Upper lobe of left lung (tissue), 6 donors: ENCODE data around the gene KIAA1217. TPM values are rescaled to one million over a fixed set of nuclear protein-coding genes. Genes with fewer than 3 reads are reported as not detected.

ENCODE experiments used
- ATAC-seq, 2 donors: fragments of 200-7000 bp; cut with Tn5 transposase; one replicate each; pipeline ENCODE4 v1.9.1; 2022; ENCODE audit warnings: mild to moderate bottlenecking in 2 of 2, moderate library complexity in 2 of 2; ENCODE audit not compliant: low FRiP score in 2 of 2
- DNase-seq, 2 donors: peaks; one replicate each; pipeline ENCODE4 v3.0.0-alpha.2; 2019 to 2020
- H3K27ac ChIP-seq, 4 donors: fragments of 200-600 bp; sonication (generic); one replicate each; pipeline ENCODE4 v1.5.1; 2016 to 2019
- H3K27me3 ChIP-seq, 4 donors: fragments of 200-600 bp; sonication (generic); one replicate each; pipeline ENCODE4 v1.5.1; 2017 to 2019
- H3K36me3 ChIP-seq, 4 donors: fragments of 200-600 bp; sonication (generic); one replicate each; pipeline ENCODE4 v1.5.1; 2016 to 2019
- H3K4me1 ChIP-seq, 4 donors: fragments of 200-600 bp; sonication (generic); one replicate each; pipeline ENCODE4 v1.5.1; 2018 to 2019
- H3K4me3 ChIP-seq, 4 donors: fragments of 200-600 bp; sonication (generic); one replicate each; pipeline ENCODE4 v1.5.1; 2017 to 2019; ENCODE audit warnings: mild to moderate bottlenecking in 2 of 4, moderate library complexity in 1 of 4
- H3K9me3 ChIP-seq, 4 donors: fragments of 200-600 bp; sonication (generic); one replicate each; pipeline ENCODE4 v1.5.1; 2018 to 2019
- EP300 ChIP-seq, 4 donors: sonication (generic); formaldehyde crosslinking; IDR thresholded peaks; one replicate each; pipeline ENCODE4 v1.5.1; 2017; ENCODE audit warnings: antibody characterized with exemption in 4 of 4, control low read depth in 2 of 4
- POLR2A ChIP-seq, 4 donors: fragments of 450-650 bp; IDR thresholded peaks; one replicate each; pipeline ENCODE4 v1.5.1; 2016 to 2017; ENCODE audit warnings: antibody characterized with exemption in 4 of 4, mild to moderate bottlenecking in 2 of 4
- POLR2AphosphoS5 ChIP-seq, 2 donors: sonication (generic); formaldehyde crosslinking; IDR thresholded peaks; one replicate each; pipeline ENCODE4 v1.5.1; 2017; ENCODE audit warnings: antibody characterized with exemption in 2 of 2
- WGBS, 2 donors: methylation state at CpG; one replicate each; pipeline ENCODE4 v1.1.5; 2017 to 2018; 5-methylcytosine and 5-hydroxymethylcytosine counted together
- total RNA-seq, 6 donors: library from RNA; depleted of rRNA in 4 of 6; stranded (reverse); fragments of >200 nt in 4 of 6; gene quantifications; one replicate each; pipeline versions ENCODE4 v1.1.0 to v1.2.1, GENCODE V29; 2016 to 2021
- TF ChIP-seq, protein P1 (sequence below), 6 experiments: fragments of 450-650 bp in 4 of 6; fragments of 200-600 bp in 2 of 6; sonication (generic) in 2 of 6; IDR thresholded peaks; one replicate each; pipeline ENCODE4 v1.5.1; 2016 to 2019; ENCODE audit warnings: antibody characterized with exemption in 6 of 6
- donor health status: DM: no; HTN: no; CAD: no; lungs with moderate emphysema.
- donor health status: DM: no; HTN: yes; CAD: no; lungs with severe emphysema.

Gene KIAA1217
- total RNA-seq, 6 donors from 2014 or later, result 18.4 to 109 (median 41.0) TPM

DNA sequence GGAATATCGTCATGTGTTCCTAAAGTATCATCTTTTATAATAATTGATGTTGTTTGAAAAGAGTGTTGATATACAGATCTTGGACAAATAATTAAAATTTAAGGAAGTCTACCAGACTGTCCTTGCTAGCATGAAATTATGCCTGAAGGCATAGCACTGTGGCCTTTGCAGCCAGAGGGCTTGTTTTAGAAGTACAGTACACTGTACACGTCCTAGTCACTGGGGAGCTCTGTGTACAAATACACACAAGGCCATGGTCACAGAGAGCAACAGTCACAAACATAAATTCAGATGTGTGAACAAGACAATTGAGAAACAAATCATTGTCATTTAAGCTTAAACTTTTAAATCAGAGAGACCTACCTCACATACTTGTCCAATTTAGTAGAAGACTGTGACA, 133.0 kb downstream of the KIAA1217 start:
- WGBS, 2 donors, result 76 to 79% methylated on average over 2 of the region's 2 CpGs
- Histone ChIP-seq H3K4me3 (no peak overlapping the region), H3K9me3 (no peaks in the 10 kb centered on the region), H3K27ac (no peak overlapping the region), H3K27me3 (no peaks in the 10 kb centered on the region), H3K36me3 (no peaks in the 10 kb centered on the region), H3K4me1 (peaks cover 5 to 17% (median 7%) of the 10 kb centered on the region in 4 donors)
- no peak for DNase-seq
- no peak for ATAC-seq
- TF ChIP-seq POLR2A (IDR thresholded peaks at IDR 0.05) (no peak), POLR2AphosphoS5 (IDR thresholded peaks at IDR 0.05) (no peak), EP300 (IDR thresholded peaks at IDR 0.05) (no peak)
- TF ChIP-seq, protein P1, sequence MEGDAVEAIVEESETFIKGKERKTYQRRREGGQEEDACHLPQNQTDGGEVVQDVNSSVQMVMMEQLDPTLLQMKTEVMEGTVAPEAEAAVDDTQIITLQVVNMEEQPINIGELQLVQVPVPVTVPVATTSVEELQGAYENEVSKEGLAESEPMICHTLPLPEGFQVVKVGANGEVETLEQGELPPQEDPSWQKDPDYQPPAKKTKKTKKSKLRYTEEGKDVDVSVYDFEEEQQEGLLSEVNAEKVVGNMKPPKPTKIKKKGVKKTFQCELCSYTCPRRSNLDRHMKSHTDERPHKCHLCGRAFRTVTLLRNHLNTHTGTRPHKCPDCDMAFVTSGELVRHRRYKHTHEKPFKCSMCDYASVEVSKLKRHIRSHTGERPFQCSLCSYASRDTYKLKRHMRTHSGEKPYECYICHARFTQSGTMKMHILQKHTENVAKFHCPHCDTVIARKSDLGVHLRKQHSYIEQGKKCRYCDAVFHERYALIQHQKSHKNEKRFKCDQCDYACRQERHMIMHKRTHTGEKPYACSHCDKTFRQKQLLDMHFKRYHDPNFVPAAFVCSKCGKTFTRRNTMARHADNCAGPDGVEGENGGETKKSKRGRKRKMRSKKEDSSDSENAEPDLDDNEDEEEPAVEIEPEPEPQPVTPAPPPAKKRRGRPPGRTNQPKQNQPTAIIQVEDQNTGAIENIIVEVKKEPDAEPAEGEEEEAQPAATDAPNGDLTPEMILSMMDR (IDR thresholded peaks at IDR 0.05), result no peak

DNA sequence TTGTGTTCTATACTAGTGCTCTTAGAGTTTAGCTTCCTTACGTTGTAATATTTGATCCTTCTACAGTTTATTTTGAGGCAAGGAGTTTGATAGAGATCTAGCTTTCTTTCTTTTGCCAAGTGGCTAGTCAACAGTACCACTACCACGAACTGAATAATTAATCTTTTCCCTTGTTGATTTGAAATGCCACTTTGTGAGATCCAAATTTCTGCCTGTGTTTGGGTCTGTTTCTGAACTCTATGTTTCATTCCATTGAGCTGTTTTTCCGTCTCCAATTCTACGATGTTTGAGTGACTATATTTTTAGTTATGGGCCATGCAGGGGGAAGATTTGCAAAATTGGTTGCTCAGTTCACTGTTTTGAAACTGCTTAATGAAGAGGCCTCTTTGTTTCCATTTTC, 134.7 kb downstream of the KIAA1217 start:
- no peak for TF ChIP-seq EP300 (IDR thresholded peaks at IDR 0.05)
- TF ChIP-seq, protein P1 (IDR thresholded peaks at IDR 0.05), result no peak
- TF ChIP-seq POLR2AphosphoS5 (IDR thresholded peaks at IDR 0.05), result no peak
- TF ChIP-seq POLR2A (IDR thresholded peaks at IDR 0.05), result no peak
- peak overlapping the region in 2 of 4 donors; percentile 33 to 67 for H3K27ac ChIP-seq
- no peaks in the 10 kb centered on the region for H3K27me3 ChIP-seq
- H3K9me3 ChIP-seq, result no peaks in the 10 kb centered on the region
- H3K4me1 ChIP-seq, result peaks cover 5 to 22% (median 7%) of the 10 kb centered on the region in 4 donors
- no peak overlapping the region for H3K4me3 ChIP-seq
- ATAC-seq (no peak), DNase-seq (no peak)
- WGBS, 2 donors, result 19% methylated on average over 4 of the region's 4 CpGs
- H3K36me3 ChIP-seq, result no peaks in the 10 kb centered on the region

DNA sequence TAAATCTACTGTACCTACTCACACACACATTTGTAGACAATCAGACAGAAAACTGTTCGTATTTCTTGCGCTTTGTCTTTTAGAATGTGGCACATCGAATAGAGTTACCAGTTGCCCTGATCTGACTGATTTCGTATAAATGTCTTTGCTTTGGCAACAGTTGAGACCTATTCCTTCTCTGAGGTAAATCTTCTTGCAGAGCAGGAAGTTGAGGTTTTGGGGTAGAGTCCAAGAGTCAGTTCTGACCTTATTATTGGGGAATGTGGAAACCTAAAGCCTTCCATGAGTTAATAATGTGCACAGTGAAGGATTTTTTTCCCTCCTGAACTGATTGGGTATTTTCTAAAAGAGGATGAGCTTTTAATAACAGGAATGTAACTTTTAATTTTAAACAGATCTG, 135.3 kb downstream of the KIAA1217 start:
- no peaks in the 10 kb centered on the region for H3K9me3 ChIP-seq
- no peaks in the 10 kb centered on the region for H3K27me3 ChIP-seq
- H3K27ac ChIP-seq, result peak overlapping the region in 2 of 4 donors; percentile 33 to 67
- peak in 1 of 2 donors; percentile 56 for ATAC-seq
- 23 to 26% methylated on average over 4 of the region's 4 CpGs for WGBS, 2 donors
- no peak for DNase-seq
- peaks cover 5 to 22% (median 7%) of the 10 kb centered on the region in 4 donors for H3K4me1 ChIP-seq
- no peak overlapping the region for H3K4me3 ChIP-seq
- no peaks in the 10 kb centered on the region for H3K36me3 ChIP-seq
- no peak for TF ChIP-seq POLR2A (IDR thresholded peaks at IDR 0.05)
- no peak for TF ChIP-seq POLR2AphosphoS5 (IDR thresholded peaks at IDR 0.05)
- TF ChIP-seq, protein P1 (IDR thresholded peaks at IDR 0.05), result no peak
- no peak for TF ChIP-seq EP300 (IDR thresholded peaks at IDR 0.05)

DNA sequence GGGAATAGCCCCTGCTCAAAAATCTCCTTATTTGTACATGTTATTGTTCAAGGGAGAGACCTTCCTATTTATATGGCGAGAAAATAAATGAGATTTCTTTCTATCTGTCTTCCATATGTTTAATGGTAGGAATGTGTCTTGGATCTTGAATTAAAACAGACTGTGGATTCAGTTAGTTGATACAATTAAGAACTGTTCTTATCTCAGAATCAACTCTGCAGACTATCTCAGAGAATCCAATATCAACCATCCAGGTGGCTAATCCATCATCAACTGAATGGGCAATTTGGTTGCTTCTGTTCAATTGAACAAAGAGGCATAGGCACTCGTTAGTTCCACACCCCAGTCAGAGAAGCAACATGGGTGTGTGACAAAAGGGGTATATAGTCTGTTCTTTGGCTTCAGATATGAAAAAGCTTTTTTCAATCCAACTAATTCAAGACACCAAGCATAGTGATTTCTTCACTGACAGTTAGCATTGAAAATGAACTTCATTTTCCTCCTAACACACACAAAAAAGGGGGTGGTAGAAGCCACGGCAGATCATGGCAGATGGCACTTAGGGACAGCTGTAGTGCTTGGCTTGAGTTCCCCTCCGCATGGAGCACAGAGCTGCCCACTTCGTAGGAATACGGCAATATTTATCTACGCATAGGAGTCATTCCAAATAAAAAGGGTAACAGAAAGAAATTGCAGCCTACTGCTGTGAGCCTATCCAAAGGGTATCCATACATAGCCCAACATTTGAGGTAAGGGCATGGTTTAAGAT, 135.9 kb downstream of the KIAA1217 start:
- ATAC-seq (no peak), DNase-seq (no peak)
- TF ChIP-seq POLR2A (IDR thresholded peaks at IDR 0.05) (no peak), EP300 (IDR thresholded peaks at IDR 0.05) (no peak), POLR2AphosphoS5 (IDR thresholded peaks at IDR 0.05) (no peak)
- TF ChIP-seq, protein P1 (IDR thresholded peaks at IDR 0.05), result no peak
- H3K27me3 ChIP-seq, result no peaks in the 10 kb centered on the region
- peak overlapping the region in 1 of 4 donors; percentile 67 for H3K27ac ChIP-seq
- 87 to 91% methylated on average over 7 of the region's 7 CpGs for WGBS, 2 donors
- H3K4me1 ChIP-seq, result peaks cover 5 to 22% (median 7%) of the 10 kb centered on the region in 4 donors
- H3K9me3 ChIP-seq, result no peaks in the 10 kb centered on the region
- H3K4me3 ChIP-seq, result no peak overlapping the region
- H3K36me3 ChIP-seq, result no peaks in the 10 kb centered on the region
